Sigmoid colon (tissue), 3 donors: Measurements from ENCODE around the gene MLN.

Experiments
- POLR2A ChIP-seq, 2 donors: fragments of 450-650 bp; IDR thresholded peaks; one replicate each; pipeline ENCODE4 v1.6.1; 2016; ENCODE audit warnings: antibody characterized with exemption in 2 of 2, mild to moderate bottlenecking in 2 of 2, moderate library complexity in 2 of 2
- TF ChIP-seq, protein P1 (sequence below), 4 experiments: fragments of 450-650 bp in 3 of 4; fragments of 200-600 bp in 1 of 4; IDR thresholded peaks; one replicate each; pipeline ENCODE4 v1.5.1; 2016 to 2019; ENCODE audit warnings: antibody characterized with exemption in 4 of 4, mild to moderate bottlenecking in 3 of 4, moderate library complexity in 2 of 4

DNA sequence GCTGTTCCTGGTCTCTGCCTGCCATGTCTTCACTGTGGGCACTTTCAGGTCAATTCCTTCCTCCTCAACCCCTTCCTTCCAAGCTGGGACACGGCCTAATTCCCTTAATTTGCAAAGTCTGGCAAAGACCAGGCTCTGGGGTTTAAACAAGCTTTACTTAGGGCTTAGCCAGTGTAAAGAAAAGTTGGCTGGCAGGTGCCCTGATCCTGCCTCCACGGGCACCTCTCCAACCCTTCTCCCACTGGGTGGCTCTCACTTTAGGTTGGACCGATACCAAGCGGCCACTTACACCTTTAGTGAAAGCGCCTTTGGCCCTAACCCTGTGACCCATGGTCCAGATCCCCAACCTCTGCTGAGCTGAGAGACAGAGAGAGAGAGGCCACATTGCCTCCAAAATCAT lies 13.7 kb upstream of the MLN start:
- no peak for TF ChIP-seq POLR2A (IDR thresholded peaks at IDR 0.05)
- TF ChIP-seq, protein P1, sequence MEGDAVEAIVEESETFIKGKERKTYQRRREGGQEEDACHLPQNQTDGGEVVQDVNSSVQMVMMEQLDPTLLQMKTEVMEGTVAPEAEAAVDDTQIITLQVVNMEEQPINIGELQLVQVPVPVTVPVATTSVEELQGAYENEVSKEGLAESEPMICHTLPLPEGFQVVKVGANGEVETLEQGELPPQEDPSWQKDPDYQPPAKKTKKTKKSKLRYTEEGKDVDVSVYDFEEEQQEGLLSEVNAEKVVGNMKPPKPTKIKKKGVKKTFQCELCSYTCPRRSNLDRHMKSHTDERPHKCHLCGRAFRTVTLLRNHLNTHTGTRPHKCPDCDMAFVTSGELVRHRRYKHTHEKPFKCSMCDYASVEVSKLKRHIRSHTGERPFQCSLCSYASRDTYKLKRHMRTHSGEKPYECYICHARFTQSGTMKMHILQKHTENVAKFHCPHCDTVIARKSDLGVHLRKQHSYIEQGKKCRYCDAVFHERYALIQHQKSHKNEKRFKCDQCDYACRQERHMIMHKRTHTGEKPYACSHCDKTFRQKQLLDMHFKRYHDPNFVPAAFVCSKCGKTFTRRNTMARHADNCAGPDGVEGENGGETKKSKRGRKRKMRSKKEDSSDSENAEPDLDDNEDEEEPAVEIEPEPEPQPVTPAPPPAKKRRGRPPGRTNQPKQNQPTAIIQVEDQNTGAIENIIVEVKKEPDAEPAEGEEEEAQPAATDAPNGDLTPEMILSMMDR (IDR thresholded peaks at IDR 0.05): no peak
